G401.6 (cell line): ENCODE results near the gene SNRNP25.

Experiments
- FAIRE-seq: peaks from 2 replicates; lab custom pipeline; 2012; peaks lifted over from hg19 to GRCh38; lab: Jason Lieb, UNC

Gene SNRNP25

GRCh38 chr16:63998-64913 is 10.6 kb downstream of the SNRNP25 start:
- no peak for FAIRE-seq

- FAIRE-seq = no peak
These were observed 11.3 kb downstream of the SNRNP25 start for GRCh38 chr16:64914-65255.

- no peak for FAIRE-seq
These were observed 12.1 kb downstream of the SNRNP25 start for GRCh38 chr16:65745-66144.

GRCh38 chr16:66309-67182 is 12.9 kb downstream of the SNRNP25 start:
- no peak for FAIRE-seq

GRCh38 chr16:67183-67791 is 13.7 kb downstream of the SNRNP25 start:
- FAIRE-seq = no peak

GRCh38 chr16:67884-68789 is 14.5 kb downstream of the SNRNP25 start:
- no peak for FAIRE-seq

GRCh38 chr16:69181-69580 is 15.6 kb downstream of the SNRNP25 start:
- no peak for FAIRE-seq

- FAIRE-seq = no peak
These were observed 17.5 kb downstream of the SNRNP25 start for GRCh38 chr16:71210-71539.

GRCh38 chr16:71540-72401 is 18.1 kb downstream of the SNRNP25 start:
- peak; percentile 87 for FAIRE-seq

- FAIRE-seq = no peak
These were observed 19.2 kb downstream of the SNRNP25 start, which contains the start of gene RHBDF1 for GRCh38 chr16:72561-73548. RHBDF1 (minus strand) TSS chr16:72631; CDS start chr16:65015, 7,616 bp downstream.

- FAIRE-seq = peak; percentile 65
These were observed 20.6 kb downstream of the SNRNP25 start for GRCh38 chr16:74051-74746.

- no peak for FAIRE-seq
These were observed 21.2 kb downstream of the SNRNP25 start for GRCh38 chr16:74747-75334.

GRCh38 chr16:75580-76501 is 22.2 kb downstream of the SNRNP25 start:
- FAIRE-seq = peak; percentile 50

- FAIRE-seq = no peak
These were observed 23.1 kb downstream of the SNRNP25 start for GRCh38 chr16:76535-77272.

- FAIRE-seq = no peak
These were observed 23.7 kb downstream of the SNRNP25 start for GRCh38 chr16:77273-77806.

GRCh38 chr16:77807-78443 is 24.3 kb downstream of the SNRNP25 start, which contains the start of gene MPG:
MPG (plus strand) TSS chr16:78225; CDS start chr16:78310, 85 bp downstream.
- FAIRE-seq = no peak
